Measurements from ENCODE around the gene MMP19. TPM values are rescaled to one million over a fixed set of nuclear protein-coding genes. Genes with fewer than 3 reads are reported as not detected.

Gene MMP19
- total and polyA plus RNA-seq, 3 donors from 2014 or later: 1.3 to 6.5 (median 1.3) TPM

DNA sequence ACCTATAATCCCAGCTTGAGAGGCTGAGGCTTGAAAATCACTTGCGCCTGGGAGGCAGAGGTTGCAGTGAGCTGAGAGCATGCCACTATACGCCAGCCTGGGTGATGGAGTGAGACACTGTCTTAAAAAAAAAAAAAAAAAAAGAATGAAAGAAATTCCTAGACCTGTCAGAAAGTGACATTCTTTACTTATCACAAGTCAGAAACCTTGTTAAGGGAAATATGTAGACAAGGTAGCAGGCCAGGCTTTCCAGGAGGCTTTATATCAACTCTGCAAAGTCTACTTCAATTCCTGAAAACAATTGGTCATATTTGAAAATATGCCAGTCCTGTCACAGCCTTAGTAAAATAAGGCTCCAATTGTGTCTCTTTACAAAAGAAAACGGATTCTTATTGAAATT is 19.1 kb upstream of the MMP19 start:
- Histone ChIP-seq H3K27me3 (no peaks in the 10 kb centered on the region), H3K9me3 (no peaks in the 10 kb centered on the region), H3K4me3 (no peak overlapping the region), H3K36me3 (ENCODE audit: low read depth, missing control alignments) (no peaks in the 10 kb centered on the region), H3K27ac (no peak overlapping the region), H3K4me1 (no peaks in the 10 kb centered on the region)
- 87 to 88% methylated on average over 3 of the region's 3 CpGs for WGBS, 2 donors
- no peak for DNase-seq
- intact Hi-C loops (cut with DNase I; ENCODE audit: low total_unique reads): no loop called here
- TF ChIP-seq, protein P1, sequence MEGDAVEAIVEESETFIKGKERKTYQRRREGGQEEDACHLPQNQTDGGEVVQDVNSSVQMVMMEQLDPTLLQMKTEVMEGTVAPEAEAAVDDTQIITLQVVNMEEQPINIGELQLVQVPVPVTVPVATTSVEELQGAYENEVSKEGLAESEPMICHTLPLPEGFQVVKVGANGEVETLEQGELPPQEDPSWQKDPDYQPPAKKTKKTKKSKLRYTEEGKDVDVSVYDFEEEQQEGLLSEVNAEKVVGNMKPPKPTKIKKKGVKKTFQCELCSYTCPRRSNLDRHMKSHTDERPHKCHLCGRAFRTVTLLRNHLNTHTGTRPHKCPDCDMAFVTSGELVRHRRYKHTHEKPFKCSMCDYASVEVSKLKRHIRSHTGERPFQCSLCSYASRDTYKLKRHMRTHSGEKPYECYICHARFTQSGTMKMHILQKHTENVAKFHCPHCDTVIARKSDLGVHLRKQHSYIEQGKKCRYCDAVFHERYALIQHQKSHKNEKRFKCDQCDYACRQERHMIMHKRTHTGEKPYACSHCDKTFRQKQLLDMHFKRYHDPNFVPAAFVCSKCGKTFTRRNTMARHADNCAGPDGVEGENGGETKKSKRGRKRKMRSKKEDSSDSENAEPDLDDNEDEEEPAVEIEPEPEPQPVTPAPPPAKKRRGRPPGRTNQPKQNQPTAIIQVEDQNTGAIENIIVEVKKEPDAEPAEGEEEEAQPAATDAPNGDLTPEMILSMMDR (IDR thresholded peaks at IDR 0.05): no peak
- no peak for TF ChIP-seq POLR2A (IDR thresholded peaks at IDR 0.05)

GRCh38 chr12:55861396-55861795 is 18.7 kb upstream of the MMP19 start:
- H3K27ac ChIP-seq: no peak overlapping the region
- TF ChIP-seq, protein P1 (IDR thresholded peaks at IDR 0.05): no peak
- no peak for TF ChIP-seq POLR2A (IDR thresholded peaks at IDR 0.05)
- no peak overlapping the region for H3K4me3 ChIP-seq
- 95% methylated on average over 8 of the region's 8 CpGs for whole genome bisulfite sequencing, 2 donors
- no peaks in the 10 kb centered on the region for H3K9me3 ChIP-seq
- DNase-seq: no peak
- H3K4me1 ChIP-seq: no peaks in the 10 kb centered on the region
- H3K36me3 ChIP-seq (ENCODE audit: low read depth, missing control alignments): no peaks in the 10 kb centered on the region
- intact Hi-C loops (cut with DNase I; ENCODE audit: low total_unique reads): no loop called here
- no peaks in the 10 kb centered on the region for H3K27me3 ChIP-seq

DNA sequence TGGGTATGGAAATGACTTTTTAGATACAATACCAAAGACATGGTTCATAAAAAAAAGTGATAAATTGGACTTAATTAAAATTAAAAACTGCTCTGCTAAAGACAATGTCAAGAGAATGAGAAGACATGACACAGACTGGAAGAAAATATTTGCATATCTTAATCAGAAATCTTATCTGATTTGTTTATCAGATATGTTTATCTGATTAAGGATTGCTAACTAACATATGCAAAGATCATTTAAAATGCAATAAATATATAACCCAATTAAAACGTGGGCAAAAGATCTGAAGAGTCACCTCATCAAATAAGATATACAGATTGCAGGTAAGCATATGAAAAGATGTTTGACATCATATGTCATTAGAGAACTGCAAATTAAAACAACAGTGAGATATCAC is 10.0 kb upstream of the MMP19 start:
- intact Hi-C loops (cut with DNase I; ENCODE audit: low total_unique reads): no loop called here
- Histone ChIP-seq H3K9me3 (no peaks in the 10 kb centered on the region), H3K27me3 (no peaks in the 10 kb centered on the region), H3K4me1 (peaks cover 16% of the 10 kb centered on the region), H3K4me3 (no peak overlapping the region), H3K36me3 (ENCODE audit: low read depth, missing control alignments) (no peaks in the 10 kb centered on the region), H3K27ac (no peak overlapping the region)
- no peak for TF ChIP-seq POLR2A (IDR thresholded peaks at IDR 0.05)
- TF ChIP-seq, protein P1 (IDR thresholded peaks at IDR 0.05): no peak
- 60 to 61% methylated on average over 1 of the region's 1 CpG for WGBS, 2 donors
- no peak for DNase-seq

DNA sequence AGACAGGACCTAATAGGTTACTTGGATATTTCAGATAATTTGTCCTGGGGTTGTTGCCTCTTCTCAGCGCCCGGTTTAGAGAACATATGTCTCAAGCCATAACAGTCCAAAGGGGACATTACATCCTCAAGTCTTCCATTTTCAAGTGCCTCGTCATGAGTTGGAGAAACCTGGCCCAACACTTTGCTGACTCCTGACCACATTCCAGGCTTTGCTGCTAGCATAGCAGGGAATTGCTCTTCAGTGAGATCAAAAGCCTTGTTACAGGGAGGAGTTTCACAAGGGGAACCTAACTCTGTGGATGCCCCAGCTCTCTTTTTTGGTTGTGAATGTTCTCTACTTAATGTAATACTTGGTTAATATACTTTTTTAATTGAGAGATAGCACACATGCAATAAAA is 8.2 kb upstream of the MMP19 start:
- intact Hi-C loops (cut with DNase I; ENCODE audit: low total_unique reads): no loop called here
- H3K27me3 ChIP-seq: no peaks in the 10 kb centered on the region
- H3K36me3 ChIP-seq (ENCODE audit: low read depth, missing control alignments): no peaks in the 10 kb centered on the region
- H3K4me1 ChIP-seq: peaks cover 30% of the 10 kb centered on the region
- TF ChIP-seq, protein P1 (IDR thresholded peaks at IDR 0.05): no peak
- TF ChIP-seq POLR2A (IDR thresholded peaks at IDR 0.05): no peak
- no peaks in the 10 kb centered on the region for H3K9me3 ChIP-seq
- H3K4me3 ChIP-seq: no peak overlapping the region
- DNase-seq: no peak
- 78 to 89% methylated on average over 3 of the region's 3 CpGs for WGBS, 2 donors
- peak overlapping the region in 1 of 2 donors; percentile 11 for H3K27ac ChIP-seq

GRCh38 chr12:55850401-55850800 is 7.7 kb upstream of the MMP19 start:
- intact Hi-C loops (cut with DNase I; ENCODE audit: low total_unique reads): no loop called here
- DNase-seq: no peak
- H3K36me3 ChIP-seq (ENCODE audit: low read depth, missing control alignments): no peaks in the 10 kb centered on the region
- peaks cover 32% of the 10 kb centered on the region for H3K4me1 ChIP-seq
- TF ChIP-seq, protein P1 (IDR thresholded peaks at IDR 0.05): no peak
- TF ChIP-seq POLR2A (IDR thresholded peaks at IDR 0.05): no peak
- H3K4me3 ChIP-seq: no peak overlapping the region
- no peaks in the 10 kb centered on the region for H3K9me3 ChIP-seq
- peak overlapping the region in 1 of 2 donors; percentile 11 for H3K27ac ChIP-seq
- no peaks in the 10 kb centered on the region for H3K27me3 ChIP-seq
- 28 to 42% methylated on average over 1 of the region's 1 CpG for WGBS, 2 donors

Data from testis (tissue), 3 donors.